KMS-11 (cell line): ENCODE data around the gene PRDM4.
A peak's percentile ranks its signal among the peaks of the same experiment; 100 is the strongest.

Experiments used
- H2AFZ ChIP-seq: fragments of 200-600 bp; sonication (generic); 2 replicates; pipeline ENCODE4 v1.6.1; 2016; ENCODE audit warnings: antibody characterized with exemption, mixed run types, low read depth
- H3K27ac ChIP-seq: fragments of 200-600 bp; sonication (generic); 2 replicates; pipeline ENCODE4 v1.6.1; 2016; ENCODE audit warnings: mild to moderate bottlenecking, mixed run types
- H3K27me3 ChIP-seq: fragments of 200-600 bp; sonication (generic); 2 replicates; pipeline ENCODE4 v1.6.1; 2017; ENCODE audit warnings: mild to moderate bottlenecking, low read depth, mixed run types, moderate library complexity; ENCODE audit not compliant: insufficient read depth
- H3K36me3 ChIP-seq: fragments of 200-600 bp; sonication (generic); 2 replicates; pipeline ENCODE4 v1.6.1; 2017; ENCODE audit warnings: mild to moderate bottlenecking, mixed run types; ENCODE audit not compliant: insufficient read depth
- H3K4me1 ChIP-seq: fragments of 200-600 bp; sonication (generic); 2 replicates; pipeline ENCODE4 v1.6.1; 2016; ENCODE audit warnings: mild to moderate bottlenecking, low read depth, mixed run types; ENCODE audit not compliant: poor library complexity, severe bottlenecking
- H3K4me2 ChIP-seq: fragments of 200-600 bp; sonication (generic); 2 replicates; pipeline ENCODE4 v1.7.0; 2016; ENCODE audit warnings: mild to moderate bottlenecking, mixed run types
- H3K4me3 ChIP-seq: fragments of 200-600 bp; sonication (generic); IDR thresholded peaks from 2 replicates; pipeline ENCODE4 v1.6.1; 2017; ENCODE audit warnings: low read depth, low read length, mixed read lengths; ENCODE audit not compliant: insufficient read depth
- H3K79me2 ChIP-seq: fragments of 200-600 bp; sonication (generic); 2 replicates; pipeline ENCODE4 v1.6.1; 2016; ENCODE audit warnings: low read depth, mixed run types; ENCODE audit not compliant: insufficient read depth
- H3K9ac ChIP-seq: fragments of 200-600 bp; sonication (generic); 2 replicates; pipeline ENCODE4 v1.6.1; 2016; ENCODE audit warnings: mild to moderate bottlenecking, mixed run types
- H4K20me1 ChIP-seq: fragments of 200-600 bp; sonication (generic); 2 replicates; pipeline ENCODE4 v1.6.1; 2016; ENCODE audit warnings: mild to moderate bottlenecking, mixed run types; ENCODE audit not compliant: insufficient read depth
- CTCF ChIP-seq: fragments of 200-600 bp; sonication (generic); conservative IDR thresholded peaks from 2 replicates; pipeline ENCODE4 v1.6.1; 2017; ENCODE audit warnings: low read depth, mild to moderate bottlenecking, antibody characterized with exemption, low read length, moderate library complexity, mixed read lengths

The PRDM4 gene

GRCh38 chr12:107788690-107789458 is 27.9 kb upstream of the PRDM4 start:
- no peaks in the 10 kb centered on the region for H3K79me2 ChIP-seq
- H2AFZ ChIP-seq, result no peak overlapping the region
- no peaks in the 10 kb centered on the region for H3K27me3 ChIP-seq
- no peak overlapping the region for H3K4me2 ChIP-seq
- no peaks in the 10 kb centered on the region for H3K36me3 ChIP-seq
- H4K20me1 ChIP-seq, result no peaks in the 10 kb centered on the region
- peaks cover 18% of the 10 kb centered on the region for H3K4me1 ChIP-seq
- TF ChIP-seq CTCF, result no peak
- H3K9ac ChIP-seq, result no peak overlapping the region
- H3K4me3 ChIP-seq, result no peak overlapping the region
- H3K27ac ChIP-seq, result no peak overlapping the region

GRCh38 chr12:107788281-107788680 is 27.3 kb upstream of the PRDM4 start:
- Histone ChIP-seq H3K27ac (no peak overlapping the region), H2AFZ (no peak overlapping the region), H4K20me1 (no peaks in the 10 kb centered on the region), H3K36me3 (no peaks in the 10 kb centered on the region), H3K4me3 (no peak overlapping the region), H3K79me2 (no peaks in the 10 kb centered on the region), H3K4me1 (peaks cover 23% of the 10 kb centered on the region), H3K9ac (no peak overlapping the region), H3K4me2 (no peak overlapping the region), H3K27me3 (no peaks in the 10 kb centered on the region)
- no peak for TF ChIP-seq CTCF

GRCh38 chr12:107783406-107784376 is 22.8 kb upstream of the PRDM4 start:
- Histone ChIP-seq H3K79me2 (no peaks in the 10 kb centered on the region), H3K4me2 (peak overlapping the region; percentile 50), H2AFZ (no peak overlapping the region), H3K27me3 (no peaks in the 10 kb centered on the region), H3K9ac (0 out of 2 replicates have a peak overlapping the region, but pooled peaks have one; percentile 23), H3K4me1 (peaks cover 69% of the 10 kb centered on the region), H3K27ac (peak overlapping the region; percentile 71), H4K20me1 (no peaks in the 10 kb centered on the region), H3K36me3 (no peaks in the 10 kb centered on the region), H3K4me3 (no peak overlapping the region)
- no peak for TF ChIP-seq CTCF

GRCh38 chr12:107782067-107782466 is 21.1 kb upstream of the PRDM4 start:
- peak overlapping the region; percentile 71 for H3K27ac ChIP-seq
- no peaks in the 10 kb centered on the region for H3K27me3 ChIP-seq
- H4K20me1 ChIP-seq, result no peaks in the 10 kb centered on the region
- H3K4me3 ChIP-seq, result no peak overlapping the region
- H3K9ac ChIP-seq, result no peak overlapping the region; the same call in 1 of the 2 replicates
- peaks cover 71% of the 10 kb centered on the region for H3K4me1 ChIP-seq
- H3K4me2 ChIP-seq, result peak overlapping the region; percentile 50
- peak overlapping the region; percentile 36; the same call in 1 of the 2 replicates for H2AFZ ChIP-seq
- no peaks in the 10 kb centered on the region for H3K36me3 ChIP-seq
- TF ChIP-seq CTCF, result no peak
- no peaks in the 10 kb centered on the region for H3K79me2 ChIP-seq
